HT1080 (cell line): ENCODE results near the gene LHX5. TPM values are rescaled to one million over a fixed set of nuclear protein-coding genes. Genes with fewer than 3 reads are reported as not detected.
"Not testable (repeated sequence)": the region's sequence is repeated elsewhere in the genome, so short reads cannot be mapped to it uniquely, and the experiment has no call there.

Experiments
- DNase-seq: peaks from one replicate; pipeline ENCODE4 v3.0.0-alpha.2; 2015; ENCODE audit warnings: low read depth
- polyA plus RNA-seq, 2 experiments: library from polyadenylated mRNA; depleted of rRNA; stranded (reverse); fragments of >200 nt; gene quantifications; 2 replicates each; pipeline ENCODE4 v1.2.3, GENCODE V29; 2015
- total RNA-seq: library from RNA; depleted of rRNA; stranded (reverse); fragments of >200 nt; shearing (Covaris generic); gene quantifications from 2 replicates; pipeline ENCODE4 v1.2.3, GENCODE V29; 2014; rRNA removed

The LHX5 gene
- not detected in 2 replicates for total RNA-seq
- 0.05 TPM in 1 of 2 replicates, not detected in the other for polyA plus RNA-seq (2015; cell fraction: cytosol; rRNA removed)
- polyA plus RNA-seq (2015; cell fraction: nucleus; rRNA removed) = 0.05 TPM in 1 of 2 replicates, not detected in the other

- no peak for DNase-seq
Measured at GRCh38 chr12:113471619-113472171, at the start of gene LHX5. Gene LHX5, minus strand, starts transcription at chr12:113471871. Its CDS starts 373 bp downstream, at chr12:113471498.

GRCh38 chr12:113519464-113520307 lies 48.0 kb upstream of the LHX5 start:
- no peak for DNase-seq

- DNase-seq = no peak
Measured at GRCh38 chr12:113515082-113515856, 43.6 kb upstream of the LHX5 start.

- DNase-seq = no peak
Measured at GRCh38 chr12:113514602-113515001, 42.9 kb upstream of the LHX5 start.

- DNase-seq = no peak
Measured at GRCh38 chr12:113512568-113512967, 40.9 kb upstream of the LHX5 start.

- DNase-seq = no peak
Measured at GRCh38 chr12:113506867-113507266, 35.2 kb upstream of the LHX5 start.

GRCh38 chr12:113505941-113506340 lies 34.3 kb upstream of the LHX5 start:
- DNase-seq = no peak

- DNase-seq = no peak
Measured at GRCh38 chr12:113504917-113505316, 33.2 kb upstream of the LHX5 start.

- DNase-seq = no peak
Measured at GRCh38 chr12:113500782-113501311, 29.2 kb upstream of the LHX5 start.

GRCh38 chr12:113500306-113500675 lies 28.6 kb upstream of the LHX5 start:
- DNase-seq = no peak

GRCh38 chr12:113498490-113498889 lies 26.8 kb upstream of the LHX5 start:
- no peak for DNase-seq

GRCh38 chr12:113497693-113498092 lies 26.0 kb upstream of the LHX5 start:
- DNase-seq = no peak

- not testable (repeated sequence) for DNase-seq
Measured at GRCh38 chr12:113495941-113496340, 24.3 kb upstream of the LHX5 start.

GRCh38 chr12:113488322-113488721 lies 16.7 kb upstream of the LHX5 start:
- DNase-seq = no peak

- no peak for DNase-seq
Measured at GRCh38 chr12:113486722-113487121, 15.1 kb upstream of the LHX5 start.

GRCh38 chr12:113485330-113485729 lies 13.7 kb upstream of the LHX5 start:
- DNase-seq = no peak

GRCh38 chr12:113482334-113482733 lies 10.7 kb upstream of the LHX5 start:
- no peak for DNase-seq

- DNase-seq = no peak
Measured at GRCh38 chr12:113480336-113480971, 8.8 kb upstream of the LHX5 start.

- DNase-seq = no peak
Measured at GRCh38 chr12:113479590-113480335, 8.1 kb upstream of the LHX5 start.

- DNase-seq = no peak
Measured at GRCh38 chr12:113479216-113479589, 7.5 kb upstream of the LHX5 start.
